ENCODE results near the gene TIGD4. TPM values are rescaled to one million over a fixed set of nuclear protein-coding genes. Genes with fewer than 3 reads are reported as not detected.
"Not testable (repeated sequence)": the region's sequence is repeated elsewhere in the genome, so short reads cannot be mapped to it uniquely, and the experiment has no call there.

Gene TIGD4
- total RNA-seq, 4 donors from 2014 or later: 0.14 to 0.95 (median 0.75) TPM; not detected in 1

DNA sequence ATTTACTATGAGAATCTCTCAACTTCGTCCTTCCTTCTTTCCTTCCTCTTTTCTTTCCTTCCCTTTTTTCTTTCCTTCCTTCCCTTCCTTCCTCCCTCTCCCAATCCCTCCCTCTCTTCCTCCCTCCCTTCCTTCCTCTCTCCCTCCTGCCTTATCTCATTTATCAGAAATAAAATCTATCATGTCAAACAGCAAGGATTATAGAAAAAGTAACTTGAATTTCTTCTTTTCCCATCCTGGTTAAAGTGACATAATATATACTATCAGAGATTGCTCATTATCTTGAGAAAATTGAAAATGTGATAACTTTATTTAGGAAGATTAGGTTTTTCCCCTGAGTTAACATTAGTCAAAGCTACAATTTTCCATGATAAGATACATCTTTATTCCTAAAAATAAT, 5.6 kb downstream of the TIGD4 start:
- 69 to 78% methylated on average over 1 of the region's 1 CpG for WGBS, 2 donors (ENCODE audit: low coverage in 1 of 2)
- no peak for DNase-seq
- intact Hi-C loops (cut with DNase I; ENCODE audit: low total_unique reads): loop anchor here (10.0 kb wide), 1 partner anchor 1459 kb away; no protein-coding TSS in a partner anchor
- H3K4me3 ChIP-seq: no peak overlapping the region
- no peak for TF ChIP-seq POLR2A (IDR thresholded peaks at IDR 0.05)
- no peak for TF ChIP-seq EP300 (IDR thresholded peaks at IDR 0.05; ENCODE audit: low read depth)
- no peak for TF ChIP-seq POLR2AphosphoS5 (IDR thresholded peaks at IDR 0.05)
- TF ChIP-seq, protein P1, sequence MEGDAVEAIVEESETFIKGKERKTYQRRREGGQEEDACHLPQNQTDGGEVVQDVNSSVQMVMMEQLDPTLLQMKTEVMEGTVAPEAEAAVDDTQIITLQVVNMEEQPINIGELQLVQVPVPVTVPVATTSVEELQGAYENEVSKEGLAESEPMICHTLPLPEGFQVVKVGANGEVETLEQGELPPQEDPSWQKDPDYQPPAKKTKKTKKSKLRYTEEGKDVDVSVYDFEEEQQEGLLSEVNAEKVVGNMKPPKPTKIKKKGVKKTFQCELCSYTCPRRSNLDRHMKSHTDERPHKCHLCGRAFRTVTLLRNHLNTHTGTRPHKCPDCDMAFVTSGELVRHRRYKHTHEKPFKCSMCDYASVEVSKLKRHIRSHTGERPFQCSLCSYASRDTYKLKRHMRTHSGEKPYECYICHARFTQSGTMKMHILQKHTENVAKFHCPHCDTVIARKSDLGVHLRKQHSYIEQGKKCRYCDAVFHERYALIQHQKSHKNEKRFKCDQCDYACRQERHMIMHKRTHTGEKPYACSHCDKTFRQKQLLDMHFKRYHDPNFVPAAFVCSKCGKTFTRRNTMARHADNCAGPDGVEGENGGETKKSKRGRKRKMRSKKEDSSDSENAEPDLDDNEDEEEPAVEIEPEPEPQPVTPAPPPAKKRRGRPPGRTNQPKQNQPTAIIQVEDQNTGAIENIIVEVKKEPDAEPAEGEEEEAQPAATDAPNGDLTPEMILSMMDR (IDR thresholded peaks at IDR 0.05): no peak
- no peaks in the 10 kb centered on the region for H3K36me3 ChIP-seq
- H3K9me3 ChIP-seq: no peaks in the 10 kb centered on the region
- no peaks in the 10 kb centered on the region for H3K27me3 ChIP-seq
- H3K4me1 ChIP-seq: peaks cover 0 to 8% (median 4%) of the 10 kb centered on the region in 4 donors
- no peak overlapping the region for H3K27ac ChIP-seq
- in situ Hi-C loops (cut with MboI; ENCODE audit: low pct_ligation_motif_present in 1 of 4, low pct_unique_long_range_greater_than_20kb in 1 of 4, low sequenced_read_pairs in 3 of 4): no loop called here

DNA sequence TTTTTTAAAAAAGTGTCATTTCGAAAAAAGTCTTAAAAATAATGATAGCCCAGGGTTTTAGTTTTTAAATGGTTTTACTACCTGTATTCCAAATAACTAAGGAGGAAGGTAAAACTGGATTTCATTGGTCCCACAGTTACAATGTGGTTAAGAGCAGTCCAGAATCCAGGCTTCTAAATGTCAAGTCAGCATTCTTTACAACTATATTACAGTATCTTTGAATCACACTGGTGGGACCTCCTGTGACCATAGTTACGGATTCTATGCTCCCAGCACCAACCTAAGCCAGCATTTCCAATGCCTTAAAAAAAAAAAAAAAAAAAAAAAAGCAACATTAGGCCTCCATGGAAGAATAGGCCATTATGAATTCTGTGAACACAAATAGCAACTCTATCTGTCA, 6.2 kb downstream of the TIGD4 start:
- TF ChIP-seq EP300 (IDR thresholded peaks at IDR 0.05; ENCODE audit: low read depth) (no peak), POLR2A (IDR thresholded peaks at IDR 0.05) (no peak), POLR2AphosphoS5 (IDR thresholded peaks at IDR 0.05) (no peak)
- TF ChIP-seq, protein P1 (IDR thresholded peaks at IDR 0.05): no peak
- H3K9me3 ChIP-seq: no peaks in the 10 kb centered on the region
- H3K36me3 ChIP-seq: no peaks in the 10 kb centered on the region
- no peak overlapping the region for H3K4me3 ChIP-seq
- H3K4me1 ChIP-seq: peaks cover 0 to 2% (median under 1%) of the 10 kb centered on the region in 4 donors
- intact Hi-C loops (cut with DNase I; ENCODE audit: low total_unique reads) (loop anchor here (10.0 kb wide), 1 partner anchor 1459 kb away; no protein-coding TSS in a partner anchor), in situ Hi-C loops (cut with MboI; ENCODE audit: low pct_ligation_motif_present in 1 of 4, low pct_unique_long_range_greater_than_20kb in 1 of 4, low sequenced_read_pairs in 3 of 4) (no loop called here)
- DNase-seq: no peak
- WGBS, 2 donors (ENCODE audit: low coverage in 1 of 2): 94 to 100% methylated on average over 1 to 2 of the region's 2 CpGs
- H3K27ac ChIP-seq: no peak overlapping the region
- H3K27me3 ChIP-seq: no peaks in the 10 kb centered on the region

DNA sequence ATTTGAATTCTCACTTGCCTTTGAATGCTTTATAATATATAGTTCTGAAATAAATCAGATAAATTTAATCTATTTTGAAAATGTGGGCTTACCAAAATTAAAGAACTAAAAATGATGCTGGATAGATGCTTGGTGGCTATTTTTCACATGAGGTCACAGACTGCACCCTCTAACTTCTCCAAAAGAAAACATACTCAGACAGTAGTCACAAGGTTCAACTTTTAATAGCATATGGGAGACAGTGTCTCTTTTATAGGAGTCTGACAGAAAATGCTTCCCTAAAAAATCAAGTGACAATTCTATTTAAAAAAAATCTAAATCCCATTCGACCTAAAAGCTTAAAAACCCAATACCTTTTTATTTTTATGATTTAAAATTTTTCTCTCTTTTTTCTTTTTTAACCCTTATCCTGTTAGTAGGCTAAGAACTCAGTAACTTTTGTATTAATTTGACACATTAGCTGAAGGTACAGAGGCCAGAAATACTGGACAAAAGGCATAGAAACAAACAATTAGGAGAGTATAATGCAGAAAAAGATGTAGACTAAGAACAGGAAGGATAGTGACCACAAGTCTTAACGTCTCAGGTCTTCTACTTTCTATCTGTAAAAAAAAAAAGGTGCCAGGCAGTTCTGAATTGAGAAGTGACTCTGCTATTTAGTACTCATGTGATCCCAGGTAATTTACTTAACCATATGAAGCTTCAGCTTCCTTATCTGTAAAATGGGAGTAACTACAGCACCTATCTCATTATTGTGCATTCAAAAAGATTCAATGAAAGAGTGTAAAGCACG, 7.6 kb downstream of the TIGD4 start:
- no peaks in the 10 kb centered on the region for H3K27me3 ChIP-seq
- H3K36me3 ChIP-seq: no peaks in the 10 kb centered on the region
- H3K9me3 ChIP-seq: no peaks in the 10 kb centered on the region
- in situ Hi-C loops (cut with MboI; ENCODE audit: low pct_ligation_motif_present in 1 of 4, low pct_unique_long_range_greater_than_20kb in 1 of 4, low sequenced_read_pairs in 3 of 4) (no loop called here), intact Hi-C loops (cut with DNase I; ENCODE audit: low total_unique reads) (loop anchor here (10.0 kb wide), 1 partner anchor 1457 kb away; no protein-coding TSS in a partner anchor)
- 74 to 76% methylated on average over 3 of the region's 3 CpGs for WGBS, 2 donors (ENCODE audit: low coverage in 1 of 2)
- no peak overlapping the region for H3K4me3 ChIP-seq
- TF ChIP-seq, protein P1 (IDR thresholded peaks at IDR 0.05): no peak
- TF ChIP-seq POLR2A (IDR thresholded peaks at IDR 0.05): no peak
- no peak for TF ChIP-seq EP300 (IDR thresholded peaks at IDR 0.05; ENCODE audit: low read depth)
- no peak for TF ChIP-seq POLR2AphosphoS5 (IDR thresholded peaks at IDR 0.05)
- no peak overlapping the region for H3K27ac ChIP-seq
- no peaks in the 10 kb centered on the region for H3K4me1 ChIP-seq
- no peak for DNase-seq

DNA sequence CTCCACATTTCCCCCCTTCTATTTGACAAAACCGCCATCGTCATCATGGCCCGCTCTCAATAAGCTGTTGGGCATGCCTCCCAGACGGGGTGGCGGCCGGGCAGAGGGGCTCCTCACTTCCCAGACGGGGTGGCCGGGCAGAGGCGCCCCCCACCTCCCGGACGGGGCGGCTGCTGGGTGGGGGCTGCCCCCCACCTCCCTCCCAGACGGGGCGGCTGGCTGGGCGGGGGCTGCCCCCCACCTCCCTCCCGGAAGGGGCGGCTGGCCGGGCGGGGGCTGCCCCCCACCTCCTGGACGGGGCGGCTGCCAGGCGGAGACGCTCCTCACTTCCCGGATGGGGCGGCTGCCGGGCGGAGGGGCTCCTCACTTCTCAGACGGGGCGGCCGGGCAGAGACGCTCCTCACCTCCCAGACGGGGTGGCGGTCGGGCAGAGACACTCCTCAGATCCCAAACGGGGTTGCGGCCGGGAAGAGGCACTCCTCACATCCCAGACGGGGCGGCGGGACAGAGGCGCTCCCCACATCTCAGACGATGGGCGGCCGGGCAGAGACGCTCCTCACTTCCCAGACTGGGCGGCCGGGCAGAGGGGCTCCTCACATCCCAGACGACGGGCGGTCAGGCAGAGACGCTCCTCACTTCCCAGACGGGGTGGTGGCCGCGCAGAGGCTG, 14.3 kb downstream of the TIGD4 start:
- H3K4me3 ChIP-seq; DNase-seq; H3K4me1 ChIP-seq; intact Hi-C loops (cut with DNase I; ENCODE audit: low total_unique reads); in situ Hi-C loops (cut with MboI; ENCODE audit: low pct_ligation_motif_present in 1 of 4, low pct_unique_long_range_greater_than_20kb in 1 of 4, low sequenced_read_pairs in 3 of 4); H3K27me3 ChIP-seq; H3K9me3 ChIP-seq; H3K27ac ChIP-seq; H3K36me3 ChIP-seq: not testable (repeated sequence)
- WGBS, 2 donors (ENCODE audit: low coverage in 1 of 2): 90 to 96% methylated on average over 2 to 45 of the region's 54 CpGs
